ENCODE measurements around the gene CST4.
"Not testable (repeated sequence)": the region's sequence is repeated elsewhere in the genome, so short reads cannot be mapped to it uniquely, and the experiment has no call there.

Gene CST4

GRCh38 chr20:23688684-23689398, at the start of gene CST4:
TSS of gene CST4 (minus strand) at chr20:23689038. CDS start at chr20:23688969, 69 bp downstream.
- not testable (repeated sequence) for DNase-seq

GRCh38 chr20:23735391-23735790, 46.6 kb upstream of the CST4 start:
- DNase-seq: not testable (repeated sequence)

GRCh38 chr20:23734949-23735348, 46.1 kb upstream of the CST4 start:
- not testable (repeated sequence) for DNase-seq

- not testable (repeated sequence) for DNase-seq
Measured at GRCh38 chr20:23734440-23734839, 45.6 kb upstream of the CST4 start.

- no peak for DNase-seq
Measured at GRCh38 chr20:23727016-23727415, 38.2 kb upstream of the CST4 start.

- no peak for DNase-seq
Measured at GRCh38 chr20:23725102-23725501, 36.3 kb upstream of the CST4 start.

GRCh38 chr20:23723659-23724307, 34.9 kb upstream of the CST4 start:
- DNase-seq: peak; percentile 31

- DNase-seq: not testable (repeated sequence)
Measured at GRCh38 chr20:23722851-23723250, 34.0 kb upstream of the CST4 start.

GRCh38 chr20:23721962-23722361, 33.1 kb upstream of the CST4 start:
- DNase-seq: no peak

- not testable (repeated sequence) for DNase-seq
Measured at GRCh38 chr20:23719351-23719750, 30.5 kb upstream of the CST4 start.

GRCh38 chr20:23711778-23712177, 22.9 kb upstream of the CST4 start:
- not testable (repeated sequence) for DNase-seq

GRCh38 chr20:23710771-23711170, 21.9 kb upstream of the CST4 start:
- no peak for DNase-seq

GRCh38 chr20:23705895-23706294, 17.1 kb upstream of the CST4 start:
- no peak for DNase-seq

GRCh38 chr20:23702021-23702420, 13.2 kb upstream of the CST4 start:
- peak; percentile 9 for DNase-seq

GRCh38 chr20:23700931-23701330, 12.1 kb upstream of the CST4 start:
- DNase-seq: no peak

GRCh38 chr20:23697947-23698346, 9.1 kb upstream of the CST4 start:
- DNase-seq: no peak

GRCh38 chr20:23695068-23695395, 6.2 kb upstream of the CST4 start:
- DNase-seq: not testable (repeated sequence)

GRCh38 chr20:23694178-23695067, 5.6 kb upstream of the CST4 start:
- DNase-seq: not testable (repeated sequence)

GRCh38 chr20:23692725-23693619, 4.1 kb upstream of the CST4 start:
- DNase-seq: peak; percentile 76

- DNase-seq: peak; percentile 36
Measured at GRCh38 chr20:23691675-23692074, 2.8 kb upstream of the CST4 start.

GRCh38 chr20:23690581-23690980, 1.7 kb upstream of the CST4 start:
- no peak for DNase-seq

GRCh38 chr20:23689399-23689690, 507 bp upstream of the CST4 start:
- DNase-seq: no peak

GRCh38 chr20:23687986-23688385, 852 bp downstream of the CST4 start:
- DNase-seq: no peak

All from EL (cell line).